Measurements from ENCODE around the gene TBC1D22A.
"Not testable (repeated sequence)": the region's sequence is repeated elsewhere in the genome, so short reads cannot be mapped to it uniquely, and the experiment has no call there.

The TBC1D22A gene

GRCh38 chr22:47168900-47169800 is 406.7 kb downstream of the TBC1D22A start:
- no peak for DNase-seq (ENCODE audit: low read depth)

DNA sequence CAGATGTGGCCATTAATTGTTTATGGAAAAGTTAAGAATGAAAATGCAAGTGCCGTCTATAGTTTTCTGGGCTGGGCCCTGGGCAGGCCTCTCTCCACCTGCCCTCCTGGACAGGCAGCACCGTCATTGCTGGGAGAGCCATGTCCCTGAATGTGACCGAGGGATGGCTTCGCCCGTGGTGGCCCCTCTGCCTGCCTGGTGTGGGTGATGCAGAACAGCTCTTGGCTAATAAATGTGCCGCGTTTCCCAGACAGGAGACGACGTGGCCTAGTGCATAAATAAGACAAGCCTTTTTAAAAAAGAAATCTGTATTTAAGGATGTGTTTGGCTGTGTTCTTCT is 407.3 kb downstream of the TBC1D22A start:
- DNase-seq (ENCODE audit: low read depth) = no peak

GRCh38 chr22:47170511-47171440 is 408.3 kb downstream of the TBC1D22A start:
- not testable (repeated sequence) for DNase-seq (ENCODE audit: low read depth)

- no peak for DNase-seq (ENCODE audit: low read depth)
Observed at GRCh38 chr22:47171441-47172221, 409.2 kb downstream of the TBC1D22A start.

GRCh38 chr22:47172771-47173534 is 410.5 kb downstream of the TBC1D22A start:
- no peak for DNase-seq (ENCODE audit: low read depth)

GRCh38 chr22:47173535-47174021 is 411.1 kb downstream of the TBC1D22A start:
- DNase-seq (ENCODE audit: low read depth) = no peak

DNA sequence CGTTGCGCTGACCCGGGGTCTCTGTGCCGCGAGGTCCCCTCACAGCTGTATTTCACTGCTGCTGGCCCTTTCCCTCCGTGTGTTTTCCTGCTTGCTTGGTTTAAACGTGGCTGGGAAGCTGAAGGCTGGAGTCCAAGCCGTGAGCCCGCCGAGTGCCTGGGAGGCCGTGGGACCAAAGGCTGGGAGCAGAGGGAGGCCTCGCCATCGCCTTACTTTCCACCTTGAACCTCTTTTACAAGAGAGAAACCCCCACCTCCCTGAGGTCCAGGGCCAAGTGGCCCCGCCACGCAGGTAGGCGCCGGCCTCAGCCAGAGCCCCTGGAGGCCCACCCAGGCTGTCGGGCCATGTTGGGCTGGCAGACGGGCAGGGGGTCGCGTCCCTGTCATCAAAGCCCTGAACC is 411.6 kb downstream of the TBC1D22A start:
- no peak for DNase-seq (ENCODE audit: low read depth)

- DNase-seq (ENCODE audit: low read depth) = no peak
Observed at GRCh38 chr22:47174671-47175112, 412.2 kb downstream of the TBC1D22A start.

- DNase-seq (ENCODE audit: low read depth) = no peak
Observed at GRCh38 chr22:47175151-47176025, 412.9 kb downstream of the TBC1D22A start.

- DNase-seq (ENCODE audit: low read depth) = no peak
Observed at GRCh38 chr22:47176026-47176389, 413.6 kb downstream of the TBC1D22A start.

GRCh38 chr22:47176573-47177333 is 414.3 kb downstream of the TBC1D22A start:
- DNase-seq (ENCODE audit: low read depth) = no peak

GRCh38 chr22:47177334-47177815 is 414.9 kb downstream of the TBC1D22A start:
- no peak for DNase-seq (ENCODE audit: low read depth)

DNA sequence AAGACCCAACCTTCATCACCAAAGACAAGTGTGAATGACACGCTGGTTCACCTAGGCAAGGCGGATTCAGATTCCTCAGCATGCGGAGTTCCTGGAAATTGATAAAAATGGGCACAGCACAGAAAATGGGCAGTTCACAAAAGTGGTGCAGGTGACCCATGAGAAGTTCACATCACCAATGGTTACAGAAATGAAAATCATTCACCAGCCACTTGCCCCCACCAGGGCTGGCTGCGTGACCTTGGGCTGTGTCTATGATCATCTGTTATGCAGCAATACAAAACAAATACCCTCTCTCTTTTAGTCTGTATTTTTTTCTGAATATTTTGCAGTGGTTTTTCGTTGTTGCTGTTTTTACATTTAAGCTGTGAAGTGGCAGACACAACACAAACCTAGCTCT is 415.9 kb downstream of the TBC1D22A start:
- DNase-seq (ENCODE audit: low read depth) = no peak

- DNase-seq (ENCODE audit: low read depth) = no peak
Observed at GRCh38 chr22:47180796-47181195, 418.3 kb downstream of the TBC1D22A start.

DNA sequence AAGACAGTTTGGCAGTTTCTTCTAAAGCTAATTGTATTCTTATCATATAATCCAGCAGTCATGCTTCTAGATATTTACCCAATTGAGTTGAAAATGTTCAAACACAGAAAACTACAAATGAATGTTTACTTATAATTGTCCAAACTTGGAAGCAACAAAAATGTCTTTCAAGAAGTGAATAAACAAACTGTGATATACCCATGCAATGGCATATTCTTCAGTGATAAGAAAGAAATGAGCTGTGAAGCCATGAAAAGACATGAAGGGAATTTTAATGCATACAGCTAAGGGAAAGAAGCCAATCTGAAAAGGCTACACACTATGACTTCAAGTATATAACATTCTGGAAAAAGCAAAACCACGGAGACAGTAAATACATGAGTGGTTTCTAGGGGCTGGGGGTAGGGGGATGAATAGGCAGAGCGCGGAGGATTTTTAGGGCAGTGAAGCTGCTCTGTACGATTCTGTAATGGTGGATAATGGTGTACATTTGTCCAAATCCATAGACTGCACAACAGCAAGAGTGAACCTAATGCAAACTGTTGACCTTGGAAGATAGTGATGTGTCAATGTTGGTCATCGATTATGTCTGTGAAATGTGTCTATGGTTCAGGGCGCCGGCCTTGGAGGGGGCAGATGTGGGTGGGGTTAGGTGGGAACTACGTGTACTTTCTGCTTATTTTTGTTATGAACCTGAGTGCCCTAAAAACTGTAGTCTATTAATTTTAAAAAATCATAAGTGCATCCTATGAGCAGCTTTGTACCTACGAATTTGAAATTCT is 424.9 kb downstream of the TBC1D22A start:
- no peak for DNase-seq (ENCODE audit: low read depth)

DNA sequence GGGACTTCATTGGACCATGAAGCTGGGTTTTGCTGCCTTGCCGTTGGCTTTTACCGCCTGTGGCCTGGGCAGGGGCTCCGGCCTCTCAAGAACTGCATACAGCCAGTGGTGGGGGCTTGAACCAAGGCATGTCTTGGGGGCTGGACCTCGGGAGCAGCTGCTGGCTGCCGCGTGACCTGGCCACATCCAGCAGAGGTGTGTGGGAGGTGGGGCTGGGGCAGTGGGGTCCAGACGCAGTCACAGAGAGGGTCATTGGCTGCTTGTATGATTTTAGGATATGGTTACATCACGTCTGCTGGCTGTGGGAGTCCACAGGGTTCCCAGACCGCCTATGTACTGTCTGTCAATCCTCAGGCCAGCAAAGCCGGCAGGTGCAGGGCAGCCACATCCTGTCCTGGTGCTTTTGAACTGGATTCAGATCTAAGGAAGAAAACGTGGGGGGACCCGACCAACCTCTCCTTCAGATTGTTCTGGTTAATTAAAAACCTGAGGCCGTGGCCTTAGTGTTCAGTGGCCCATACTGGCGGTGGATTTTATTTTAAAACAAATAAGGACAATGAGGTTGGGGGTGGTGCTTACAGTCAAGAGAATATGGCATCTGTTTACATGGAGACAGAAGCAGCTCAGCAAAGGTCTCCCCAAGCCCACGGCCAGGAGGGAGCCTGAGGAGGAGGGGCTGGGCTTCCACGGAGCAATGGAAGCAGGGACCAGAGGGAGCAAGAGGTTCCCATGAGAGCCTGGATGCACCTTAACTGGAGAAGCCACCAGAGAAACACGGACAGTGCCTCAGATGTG is 426.0 kb downstream of the TBC1D22A start:
- DNase-seq (ENCODE audit: low read depth) = no peak
